ENCODE results near the gene DENND1A.

GRCh38 chr9:123663529-123663928 is 266.4 kb downstream of the DENND1A start:
- no peak for TF ChIP-seq CTCF (IDR thresholded peaks at IDR 0.05)
- TF ChIP-seq EZH2 (IDR thresholded peaks at IDR 0.05): no peak
